GM12892 (cell line): Measurements from ENCODE around the gene GNPTG.

Source experiments
- POLR2A ChIP-seq: IDR thresholded peaks from 2 replicates; pipeline ENCODE4 v1.6.1; 2011; ENCODE audit warnings: low read depth, low read length, control low read depth
- POLR2AphosphoS5 ChIP-seq: IDR thresholded peaks from 2 replicates; pipeline ENCODE4 v1.6.1; 2011; ENCODE audit warnings: low read depth, low read length, control low read depth
- TAF1 ChIP-seq: IDR thresholded peaks from 2 replicates; pipeline ENCODE4 v1.6.1; 2011; ENCODE audit warnings: low read depth, mild to moderate bottlenecking, control low read depth, low read length, borderline replicate concordance

DNA sequence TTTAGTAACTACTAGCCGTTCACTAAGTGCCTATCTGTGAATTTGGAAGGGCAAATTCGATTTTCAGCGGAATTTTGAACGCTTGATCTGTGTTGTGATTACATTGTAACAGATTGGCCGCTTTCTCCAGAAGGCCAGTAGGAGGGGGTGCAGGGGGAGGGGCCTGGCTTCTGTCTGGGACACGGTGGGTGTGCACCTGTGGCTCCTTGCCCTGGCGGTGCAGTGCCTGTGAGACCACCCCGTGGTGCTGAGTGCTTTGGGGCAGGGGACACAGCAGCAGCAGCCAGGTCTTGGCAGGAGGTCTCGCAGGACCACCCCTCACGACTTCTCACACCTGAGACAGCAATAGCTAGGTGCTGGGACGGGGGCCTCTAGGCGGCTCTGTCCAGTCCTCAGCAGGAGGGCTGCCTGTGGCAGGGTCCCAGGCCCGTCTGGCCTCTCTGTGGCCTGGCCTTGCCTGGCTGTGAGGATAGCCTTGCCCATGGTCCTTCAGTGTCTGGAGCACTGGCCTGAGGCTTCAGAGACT is 40.5 kb upstream of the GNPTG start:
- TF ChIP-seq POLR2A (peak; percentile 19; the same call in 1 of the 2 replicates), POLR2AphosphoS5 (no peak), TAF1 (no peak)
